ENCODE results near the gene ARHGAP19. TPM values are rescaled to one million over a fixed set of nuclear protein-coding genes. Genes with fewer than 3 reads are reported as not detected.
A peak's percentile ranks its signal among the peaks of the same experiment; 100 is the strongest.

ARHGAP19 gene
- total RNA-seq, 2 experiments from 2014 or later, result 53.2 to 54.2 TPM

DNA sequence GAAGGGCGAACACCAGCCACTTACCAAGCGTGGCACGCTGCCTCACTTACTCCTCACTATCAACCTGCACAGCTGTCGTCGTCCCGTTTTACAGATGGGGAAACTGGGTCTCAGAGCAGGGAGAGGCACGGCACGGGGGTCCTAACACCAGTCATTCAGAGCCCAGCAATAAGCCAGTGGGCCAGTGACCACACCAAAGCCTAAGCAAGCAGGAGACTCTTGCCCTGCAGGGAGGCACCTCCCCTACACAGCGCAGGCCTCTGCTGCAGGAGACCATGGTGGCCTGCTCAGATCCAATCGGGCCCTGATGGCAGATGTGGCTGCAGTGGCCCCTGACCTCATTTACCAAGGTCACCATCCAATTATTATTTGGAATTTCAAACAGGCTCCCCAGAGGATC lies 111.5 kb downstream of the ARHGAP19 start:
- CTCF ChIA-PET, result interaction anchor here (1.1 to 3.5 kb wide), 2 partner anchors 29 to 109 kb away, joined by 3 to 14 read pairs; no protein-coding TSS in a partner anchor
- H3K4me1 Mint-ChIP-seq (ENCODE audit: low read depth), result peaks cover 3% of the 10 kb centered on the region
- no peak for DNase-seq
- POLR2A ChIA-PET, result no interaction called here
- no peaks in the 10 kb centered on the region for H3K9me3 Mint-ChIP-seq
- H3K4me3 Mint-ChIP-seq, result no peak overlapping the region
- H3K27ac Mint-ChIP-seq, result no peak overlapping the region
- H3K27me3 Mint-ChIP-seq, result peaks cover 39% of the 10 kb centered on the region
- no peaks in the 10 kb centered on the region for H3K36me3 Mint-ChIP-seq
- intact Hi-C loops (cut with micrococcal nuclease), result no loop called here

DNA sequence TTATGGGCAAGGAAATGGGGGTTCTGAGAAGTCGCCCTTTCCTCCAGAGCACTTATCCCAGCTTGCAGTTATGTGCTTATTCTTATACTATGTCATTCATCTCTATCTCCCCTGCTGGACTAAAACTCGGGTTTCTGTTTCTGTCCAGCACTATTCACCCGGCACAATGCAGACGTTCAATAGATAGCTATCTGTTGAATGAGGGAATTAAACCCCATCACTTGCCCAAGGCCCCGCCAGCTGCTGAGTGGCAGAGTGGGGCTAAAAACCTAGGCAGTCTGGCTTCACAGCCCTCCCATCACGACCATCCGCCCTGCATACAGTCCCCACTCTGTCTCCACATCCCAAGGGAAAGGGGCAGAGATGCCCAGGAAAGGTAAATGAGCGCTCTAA lies 112.1 kb downstream of the ARHGAP19 start:
- DNase-seq, result no peak
- Mint-ChIP-seq H3K4me1 (ENCODE audit: low read depth) (peaks cover 3% of the 10 kb centered on the region), H3K4me3 (no peak overlapping the region), H3K27me3 (peaks cover 38% of the 10 kb centered on the region), H3K27ac (no peak overlapping the region), H3K36me3 (no peaks in the 10 kb centered on the region), H3K9me3 (no peaks in the 10 kb centered on the region)
- POLR2A ChIA-PET, result no interaction called here
- intact Hi-C loops (cut with micrococcal nuclease), result no loop called here
- CTCF ChIA-PET, result interaction anchor here (1.1 to 3.5 kb wide), 3 partner anchors 15 to 108 kb away, joined by 3 to 14 read pairs (median 3); no protein-coding TSS in a partner anchor

DNA sequence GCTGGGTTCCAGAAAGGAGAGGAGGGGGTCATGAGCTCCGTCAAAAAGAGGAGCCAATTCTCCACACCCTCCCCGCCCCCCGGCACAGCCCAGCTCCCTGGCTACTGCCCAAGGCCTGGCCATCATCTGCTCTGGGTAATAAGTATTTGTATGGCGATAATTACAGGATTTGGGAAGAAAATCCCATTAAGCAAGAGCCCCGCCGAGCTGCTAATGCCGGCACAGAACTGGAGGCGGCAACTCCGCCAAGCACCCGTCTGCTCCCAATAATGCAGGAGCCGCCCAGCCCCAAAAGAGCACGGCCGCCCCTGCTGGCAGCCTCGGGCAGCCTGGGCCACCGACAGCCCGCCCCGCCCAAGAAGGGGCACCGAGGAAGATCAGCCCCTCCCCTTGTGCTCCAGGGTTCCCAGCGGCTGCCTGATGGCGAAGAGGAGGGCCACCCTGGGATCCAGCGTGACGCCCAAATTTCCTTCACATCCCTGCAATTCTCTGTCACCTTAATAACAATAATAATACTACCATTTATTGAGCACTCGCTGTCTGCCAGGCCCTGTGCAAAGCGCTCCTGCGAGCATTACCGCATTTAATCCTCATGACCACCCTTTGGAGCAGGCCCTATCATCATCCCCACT lies 112.6 kb downstream of the ARHGAP19 start:
- Mint-ChIP-seq H3K4me1 (ENCODE audit: low read depth) (peaks cover 2% of the 10 kb centered on the region), H3K27ac (no peak overlapping the region), H3K9me3 (no peaks in the 10 kb centered on the region), H3K36me3 (no peaks in the 10 kb centered on the region), H3K4me3 (no peak overlapping the region), H3K27me3 (peaks cover 35% of the 10 kb centered on the region)
- ChIA-PET POLR2A (no interaction called here), CTCF (interaction anchor here (1.0 to 1.3 kb wide), 5 partner anchors 15 to 108 kb away, joined by 3 to 4 read pairs (median 3); no protein-coding TSS in a partner anchor)
- peak; percentile 16 for DNase-seq
- intact Hi-C loops (cut with micrococcal nuclease), result no loop called here

DNA sequence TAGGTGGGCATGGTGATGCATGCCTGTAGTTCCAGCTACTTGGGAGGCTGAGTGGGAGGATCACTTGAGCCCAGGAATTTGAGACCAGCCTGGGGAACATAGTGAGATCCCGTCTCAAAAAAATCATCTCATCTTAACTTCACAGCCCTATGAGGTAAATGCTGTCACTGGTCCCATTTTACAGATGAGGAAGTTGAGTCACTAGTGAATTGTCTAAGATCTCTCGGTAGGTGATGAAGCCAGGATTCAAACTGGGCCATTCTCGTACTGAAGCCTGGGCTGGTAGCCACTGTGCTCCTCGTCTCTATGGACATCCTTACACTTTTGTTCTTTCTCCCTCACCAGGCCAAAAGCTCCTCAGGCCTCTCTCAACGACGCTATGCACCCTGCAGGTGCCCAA lies 113.1 kb downstream of the ARHGAP19 start:
- Mint-ChIP-seq H3K36me3 (no peaks in the 10 kb centered on the region), H3K9me3 (no peaks in the 10 kb centered on the region), H3K4me1 (ENCODE audit: low read depth) (no peaks in the 10 kb centered on the region), H3K27ac (no peak overlapping the region), H3K4me3 (no peak overlapping the region), H3K27me3 (peaks cover 30% of the 10 kb centered on the region)
- POLR2A ChIA-PET, result no interaction called here
- CTCF ChIA-PET, result interaction anchor here (1.0 to 1.3 kb wide), 4 partner anchors 16 to 107 kb away, joined by 3 to 4 read pairs (median 3); no protein-coding TSS in a partner anchor
- DNase-seq, result no peak
- intact Hi-C loops (cut with micrococcal nuclease), result no loop called here

DNA sequence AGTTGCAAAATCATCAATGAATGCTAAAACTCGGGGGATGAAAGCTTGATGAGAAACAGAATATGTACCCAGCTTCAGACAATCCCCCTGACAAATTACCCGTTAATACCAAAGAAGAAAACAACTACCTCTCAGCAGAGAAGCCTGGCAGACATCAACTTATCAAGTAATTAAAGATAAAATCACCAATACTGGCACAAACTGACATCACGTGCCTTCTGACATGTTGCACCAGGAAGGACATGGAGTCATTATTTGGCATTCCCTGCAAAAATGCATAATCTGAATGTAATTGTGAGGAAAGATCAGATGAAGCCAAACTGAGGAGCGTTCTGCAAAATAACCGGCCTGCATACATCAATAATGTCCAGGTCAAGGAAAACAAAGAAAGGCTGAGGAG lies 114.4 kb downstream of the ARHGAP19 start:
- no peak overlapping the region for H3K4me3 Mint-ChIP-seq
- no peaks in the 10 kb centered on the region for H3K36me3 Mint-ChIP-seq
- intact Hi-C loops (cut with micrococcal nuclease), result no loop called here
- H3K27me3 Mint-ChIP-seq, result peaks cover 18% of the 10 kb centered on the region
- no peak overlapping the region for H3K27ac Mint-ChIP-seq
- POLR2A ChIA-PET, result no interaction called here
- H3K4me1 Mint-ChIP-seq (ENCODE audit: low read depth), result no peaks in the 10 kb centered on the region
- no peaks in the 10 kb centered on the region for H3K9me3 Mint-ChIP-seq
- CTCF ChIA-PET, result interaction anchor here (0.7 to 1.2 kb wide), 2 partner anchors 19 to 141 kb away, joined by 3 read pairs; no protein-coding TSS in a partner anchor
- no peak for DNase-seq

DNA sequence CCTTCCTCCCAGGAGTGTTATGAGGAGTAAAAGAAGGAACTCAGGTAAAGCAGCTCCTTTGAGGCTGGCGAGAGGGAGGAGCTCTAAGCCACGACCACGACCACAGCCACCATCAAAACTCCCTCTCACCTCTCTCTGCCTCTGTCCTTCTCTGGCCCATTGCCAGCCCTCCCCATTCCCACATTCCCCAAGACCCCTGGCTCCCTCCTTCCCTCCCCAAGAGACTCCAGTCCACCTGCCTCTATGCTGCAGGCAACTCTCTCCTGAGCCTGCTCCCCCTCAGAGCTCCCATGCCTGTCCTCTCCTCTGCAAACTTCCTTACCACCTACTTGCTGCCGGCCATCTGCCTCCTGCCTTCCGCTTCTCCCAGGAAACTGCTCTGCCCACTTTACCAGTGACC lies 116.2 kb downstream of the ARHGAP19 start:
- CTCF ChIA-PET, result interaction anchor here (1.3 kb wide), 1 partner anchor 103 kb away, joined by 3 read pairs; no protein-coding TSS in a partner anchor
- H3K36me3 Mint-ChIP-seq, result no peaks in the 10 kb centered on the region
- H3K9me3 Mint-ChIP-seq, result no peaks in the 10 kb centered on the region
- no peaks in the 10 kb centered on the region for H3K4me1 Mint-ChIP-seq (ENCODE audit: low read depth)
- H3K27me3 Mint-ChIP-seq, result peaks cover 20% of the 10 kb centered on the region
- H3K27ac Mint-ChIP-seq, result no peak overlapping the region
- DNase-seq, result no peak
- H3K4me3 Mint-ChIP-seq, result no peak overlapping the region
- intact Hi-C loops (cut with micrococcal nuclease), result no loop called here
- POLR2A ChIA-PET, result no interaction called here

DNA sequence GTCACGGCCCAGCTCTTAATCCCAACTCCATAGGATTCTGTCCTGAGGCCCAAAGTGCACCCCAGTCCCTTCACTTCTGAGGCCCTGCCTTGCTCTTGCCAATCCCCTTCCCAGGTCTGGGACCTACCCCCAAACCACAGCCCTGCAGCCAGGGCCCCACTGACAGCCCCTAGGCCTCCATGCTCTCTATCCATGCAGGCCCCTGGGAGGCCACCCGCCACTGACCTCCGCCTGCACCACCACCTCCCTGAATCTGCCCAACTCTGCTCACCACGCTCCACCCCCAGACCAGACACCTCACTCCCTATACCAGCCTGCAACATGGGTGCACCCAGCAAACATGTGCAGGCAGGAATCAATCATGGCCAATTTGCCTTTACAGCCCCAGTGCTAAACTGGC lies 116.9 kb downstream of the ARHGAP19 start:
- no peak overlapping the region for H3K27ac Mint-ChIP-seq
- H3K4me3 Mint-ChIP-seq, result no peak overlapping the region
- CTCF ChIA-PET, result interaction anchor here (1.6 to 2.6 kb wide), 2 partner anchors 21 to 102 kb away, joined by 4 to 14 read pairs; no protein-coding TSS in a partner anchor
- H3K4me1 Mint-ChIP-seq (ENCODE audit: low read depth), result no peaks in the 10 kb centered on the region
- POLR2A ChIA-PET, result no interaction called here
- DNase-seq, result no peak
- H3K36me3 Mint-ChIP-seq, result no peaks in the 10 kb centered on the region
- peaks cover 20% of the 10 kb centered on the region for H3K27me3 Mint-ChIP-seq
- intact Hi-C loops (cut with micrococcal nuclease), result no loop called here
- no peaks in the 10 kb centered on the region for H3K9me3 Mint-ChIP-seq

DNA sequence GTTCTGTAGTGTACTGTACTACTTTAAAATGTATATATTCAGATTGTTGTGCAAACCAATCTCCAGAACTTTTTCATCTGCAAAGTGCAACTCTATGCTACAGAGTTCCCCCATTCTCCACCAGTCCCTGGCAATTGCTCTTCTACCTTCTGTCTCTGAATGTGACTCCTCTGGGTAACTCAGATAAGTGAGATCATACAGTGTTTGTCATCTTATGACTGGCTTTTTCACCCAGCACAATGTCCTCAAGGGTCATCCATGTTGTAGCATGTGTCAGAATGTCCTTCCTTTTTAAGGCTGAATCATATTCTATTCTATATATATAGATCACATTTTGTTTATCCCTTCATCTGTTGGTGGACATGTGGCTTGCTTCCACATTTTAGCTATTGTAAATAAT lies 117.5 kb downstream of the ARHGAP19 start:
- POLR2A ChIA-PET, result no interaction called here
- Mint-ChIP-seq H3K9me3 (no peaks in the 10 kb centered on the region), H3K27ac (no peak overlapping the region), H3K36me3 (no peaks in the 10 kb centered on the region), H3K4me1 (ENCODE audit: low read depth) (no peaks in the 10 kb centered on the region), H3K4me3 (no peak overlapping the region), H3K27me3 (peaks cover 14% of the 10 kb centered on the region)
- CTCF ChIA-PET, result interaction anchor here (0.7 to 2.6 kb wide), 3 partner anchors 22 to 409 kb away, joined by 3 to 14 read pairs (median 4); no protein-coding TSS in a partner anchor
- intact Hi-C loops (cut with micrococcal nuclease), result no loop called here
- no peak for DNase-seq

DNA sequence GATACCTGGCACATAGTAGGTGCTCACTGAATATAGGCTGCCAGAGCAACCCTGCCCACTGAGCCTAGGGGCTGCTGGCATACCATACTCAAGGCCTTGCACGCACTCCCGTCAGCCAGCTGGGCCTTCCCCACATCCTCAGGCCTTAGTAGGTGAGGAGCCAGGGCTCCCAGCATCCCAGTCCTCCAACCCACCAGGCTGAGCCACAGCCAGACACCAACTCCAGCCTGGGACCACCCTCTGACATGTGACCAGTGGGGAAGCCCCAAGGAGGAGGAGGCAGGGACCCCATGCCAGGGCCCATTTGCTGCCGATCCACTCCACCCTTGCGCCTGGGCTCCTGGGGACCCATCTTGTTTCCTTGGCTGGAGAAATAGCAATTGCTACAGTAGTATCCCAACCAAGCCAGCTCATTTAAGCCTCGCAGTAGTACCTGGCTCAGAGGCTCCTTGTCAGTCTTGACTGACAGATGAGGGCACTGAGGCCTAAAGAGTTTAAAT lies 118.1 kb downstream of the ARHGAP19 start:
- H3K36me3 Mint-ChIP-seq, result no peaks in the 10 kb centered on the region
- CTCF ChIA-PET, result interaction anchor here (0.7 to 2.6 kb wide), 4 partner anchors 22 to 409 kb away, joined by 3 to 14 read pairs (median 6); no protein-coding TSS in a partner anchor
- DNase-seq, result no peak

DNA sequence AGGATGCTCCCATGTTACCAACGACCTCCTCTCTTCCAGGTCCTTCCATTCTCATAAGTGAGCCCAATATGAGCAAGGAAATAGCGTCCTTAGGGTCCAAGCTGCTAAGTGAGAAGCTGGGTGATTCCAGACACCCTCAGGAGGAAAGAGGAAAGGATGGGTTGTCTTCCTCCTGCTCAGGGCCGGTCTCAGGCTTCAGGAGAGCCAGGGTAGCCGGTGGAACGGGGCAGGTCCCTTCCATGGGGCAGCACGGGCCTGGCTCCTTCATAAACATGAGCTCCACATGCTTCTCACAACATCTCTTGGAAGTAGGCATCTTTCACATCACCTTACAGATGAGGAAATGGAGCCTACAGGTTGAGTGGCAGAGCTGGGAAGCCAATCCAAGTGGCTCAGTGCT lies 119.4 kb downstream of the ARHGAP19 start:
- H3K4me3 Mint-ChIP-seq, result no peak overlapping the region
- CTCF ChIA-PET, result interaction anchor here (1.5 to 2.7 kb wide), 3 partner anchors 23 to 100 kb away, joined by 8 to 14 read pairs (median 8); no protein-coding TSS in a partner anchor
- H3K27ac Mint-ChIP-seq, result no peak overlapping the region
- no peaks in the 10 kb centered on the region for H3K4me1 Mint-ChIP-seq (ENCODE audit: low read depth)
- intact Hi-C loops (cut with micrococcal nuclease), result no loop called here
- peaks cover 13% of the 10 kb centered on the region for H3K27me3 Mint-ChIP-seq
- no peaks in the 10 kb centered on the region for H3K36me3 Mint-ChIP-seq
- H3K9me3 Mint-ChIP-seq, result no peaks in the 10 kb centered on the region
- POLR2A ChIA-PET, result no interaction called here
- DNase-seq, result no peak

More for the DNA sequence above, 118.1 kb downstream of the ARHGAP19 start:
- intact Hi-C loops (cut with micrococcal nuclease), result no loop called here
- H3K4me1 Mint-ChIP-seq (ENCODE audit: low read depth), result no peaks in the 10 kb centered on the region
- H3K27me3 Mint-ChIP-seq, result peaks cover 17% of the 10 kb centered on the region
- POLR2A ChIA-PET, result no interaction called here
- no peak overlapping the region for H3K4me3 Mint-ChIP-seq
- H3K9me3 Mint-ChIP-seq, result no peaks in the 10 kb centered on the region
- no peak overlapping the region for H3K27ac Mint-ChIP-seq

All from activated CD4-positive, alpha-beta memory T cell treated with anti-CD3 and anti-CD28 coated beads for 36 hours (primary cell).